HG02759 (cell line): ENCODE results near the gene LPIN1.
"Not testable (repeated sequence)": the region's sequence is repeated elsewhere in the genome, so short reads cannot be mapped to it uniquely, and the experiment has no call there.

ENCODE experiments used
- ATAC-seq: cut with Tn5 transposase; IDR thresholded peaks from one replicate; pipeline ENCODE4 v1.9.1; 2021; ENCODE audit warnings: mild to moderate bottlenecking, moderate library complexity; ENCODE audit not compliant: unreplicated experiment

The LPIN1 gene

DNA sequence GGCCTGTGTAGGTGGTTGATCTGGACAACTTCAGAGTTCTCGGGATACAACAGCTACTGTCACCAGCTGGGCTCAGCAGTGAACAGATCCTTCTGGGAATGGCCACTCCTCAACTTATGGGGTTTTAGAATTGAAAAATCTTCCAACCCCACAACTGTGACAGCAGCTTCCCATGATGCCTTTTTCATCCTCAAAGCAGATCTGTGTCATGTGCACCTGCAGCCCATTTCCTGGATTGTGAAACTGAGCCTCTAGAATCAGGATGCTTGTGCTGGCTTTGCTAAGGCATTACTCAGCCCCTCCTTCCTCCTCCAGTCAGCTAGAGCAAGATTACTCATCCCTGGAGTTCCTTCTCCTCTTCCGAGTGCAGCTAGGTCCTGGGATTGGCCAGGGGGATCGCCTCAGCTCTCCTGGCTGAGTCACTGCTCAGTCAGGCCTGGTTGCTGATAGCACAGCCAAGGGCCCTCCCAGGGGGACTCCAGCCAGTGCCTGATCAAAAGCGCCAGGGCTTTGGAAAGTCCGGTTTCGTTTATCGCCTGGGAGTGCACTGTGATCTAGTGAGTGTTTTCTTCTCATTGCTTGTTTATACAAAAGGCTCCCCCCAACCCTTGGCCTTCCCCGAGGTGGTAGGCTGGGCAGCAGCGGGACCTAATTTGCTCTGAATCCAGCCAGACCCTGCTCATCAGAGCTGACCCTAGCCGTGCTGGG, 2.4 kb upstream of the LPIN1 start:
- peak; percentile 58 for ATAC-seq

DNA sequence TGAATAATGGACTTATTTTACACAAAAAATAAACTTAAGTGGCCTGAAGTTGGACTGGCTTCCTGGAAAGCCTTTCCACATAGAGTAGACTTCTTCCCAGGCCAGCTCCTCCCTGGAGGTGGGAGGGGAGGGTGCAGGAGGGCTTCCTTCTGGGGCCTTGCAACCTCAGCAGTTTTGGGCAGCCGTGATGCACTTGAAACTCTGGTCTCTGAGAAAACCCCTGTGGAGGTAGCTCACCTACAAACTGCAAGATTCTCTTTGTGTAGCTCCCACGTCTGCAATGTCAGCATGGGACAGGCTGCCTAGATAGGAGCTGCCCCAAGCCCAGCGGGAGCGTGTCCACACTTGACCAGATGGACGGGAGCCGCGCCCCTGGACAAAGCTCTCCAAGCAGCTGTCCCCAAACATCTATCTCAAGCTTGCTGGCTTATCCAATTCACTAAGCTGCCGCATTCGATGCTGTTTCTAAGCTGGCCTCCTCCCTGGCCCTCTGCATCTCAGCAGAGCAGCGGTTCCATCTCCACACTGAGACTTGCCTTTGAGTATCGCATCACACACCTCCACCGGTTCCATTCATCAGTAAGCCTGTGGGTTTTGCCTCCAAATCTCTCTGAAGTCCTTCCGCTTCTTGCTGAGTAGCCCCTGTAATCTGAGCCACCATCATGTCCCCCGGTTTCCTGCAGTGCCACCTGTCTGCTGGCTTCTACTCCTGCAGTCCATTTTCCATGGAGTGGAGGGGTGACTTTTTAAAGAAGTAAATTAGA, 1.6 kb upstream of the LPIN1 start:
- no peak for ATAC-seq

DNA sequence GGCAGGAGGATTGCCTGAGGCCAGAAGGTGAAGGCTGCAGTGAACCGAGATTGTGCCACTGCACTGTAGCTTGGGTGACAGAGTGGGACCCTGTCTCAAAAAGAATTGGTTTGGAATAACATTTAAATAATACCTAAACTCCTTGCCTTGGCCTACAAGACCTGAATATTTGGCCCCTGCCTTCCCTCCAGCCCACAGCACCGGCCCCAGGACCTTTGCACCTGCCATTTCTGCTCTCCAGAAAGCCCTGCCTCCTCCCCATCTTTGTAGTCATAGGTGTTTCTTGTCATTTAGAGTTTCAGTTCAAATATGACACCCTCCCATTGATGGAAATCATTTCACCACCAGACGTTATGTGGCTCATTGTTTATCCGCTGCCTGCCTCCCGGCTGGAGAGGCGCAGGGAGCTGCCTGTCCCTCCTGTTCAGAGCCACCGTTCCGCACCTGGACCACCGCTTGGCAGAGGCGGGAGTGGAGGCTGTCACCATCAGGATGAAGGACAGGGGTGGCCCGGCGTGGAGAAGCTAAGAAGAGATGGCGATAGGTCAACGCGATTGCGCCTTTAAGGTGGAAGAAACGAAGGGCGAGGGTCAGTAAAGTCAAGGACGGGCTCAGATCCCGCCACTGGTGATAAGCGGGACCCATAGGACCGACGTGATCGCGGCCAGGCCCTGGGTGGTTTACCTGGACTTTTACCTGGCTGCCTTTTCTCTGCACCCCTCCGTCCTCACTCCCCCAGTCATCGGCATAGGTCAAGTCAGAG, 638 bp upstream of the LPIN1 start:
- no peak for ATAC-seq

- peak; percentile 19 for ATAC-seq
These were observed 501 bp downstream of the LPIN1 start for GRCh38 chr2:11746807-11747459.

DNA sequence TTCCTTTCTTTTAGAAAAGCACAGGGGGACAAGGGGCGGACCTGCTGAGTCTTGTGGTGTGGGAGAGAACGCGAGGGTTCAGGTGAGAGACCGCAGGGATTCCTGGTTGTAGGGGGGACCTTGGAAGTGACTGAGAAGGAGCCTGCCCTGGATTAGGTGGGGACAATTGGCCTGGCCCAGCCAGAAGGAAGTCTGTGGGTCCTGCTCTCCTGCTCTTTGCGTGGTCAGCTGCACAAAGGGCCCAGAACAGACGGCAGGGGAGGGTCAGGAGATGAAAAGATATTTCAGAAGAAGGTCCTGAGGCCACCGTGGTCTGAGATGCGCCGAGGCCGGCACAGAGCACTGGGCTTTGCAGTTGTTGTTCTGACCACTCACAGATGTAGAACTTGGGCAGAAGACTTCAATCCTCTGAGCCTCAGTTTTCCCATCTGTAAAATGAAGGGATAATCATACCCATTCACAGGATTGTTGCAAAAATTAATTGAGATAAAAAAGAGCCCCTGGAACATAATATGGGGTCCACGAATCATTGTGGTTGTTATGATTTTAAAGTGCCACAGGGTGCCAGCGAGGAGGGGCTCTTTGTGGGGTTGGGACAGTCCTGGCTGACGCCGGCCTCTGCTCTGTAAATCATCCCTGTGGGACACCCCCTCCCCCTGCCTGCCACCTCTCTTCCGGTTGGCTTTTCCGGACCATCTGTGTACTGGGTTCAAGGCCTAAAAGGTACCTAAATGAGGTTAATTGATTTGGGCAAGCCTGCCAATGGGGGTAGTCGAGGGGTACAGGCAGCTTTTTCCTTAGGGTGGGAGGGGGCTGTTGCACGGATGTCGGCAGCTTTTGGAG, 1.8 kb downstream of the LPIN1 start:
- no peak for ATAC-seq

DNA sequence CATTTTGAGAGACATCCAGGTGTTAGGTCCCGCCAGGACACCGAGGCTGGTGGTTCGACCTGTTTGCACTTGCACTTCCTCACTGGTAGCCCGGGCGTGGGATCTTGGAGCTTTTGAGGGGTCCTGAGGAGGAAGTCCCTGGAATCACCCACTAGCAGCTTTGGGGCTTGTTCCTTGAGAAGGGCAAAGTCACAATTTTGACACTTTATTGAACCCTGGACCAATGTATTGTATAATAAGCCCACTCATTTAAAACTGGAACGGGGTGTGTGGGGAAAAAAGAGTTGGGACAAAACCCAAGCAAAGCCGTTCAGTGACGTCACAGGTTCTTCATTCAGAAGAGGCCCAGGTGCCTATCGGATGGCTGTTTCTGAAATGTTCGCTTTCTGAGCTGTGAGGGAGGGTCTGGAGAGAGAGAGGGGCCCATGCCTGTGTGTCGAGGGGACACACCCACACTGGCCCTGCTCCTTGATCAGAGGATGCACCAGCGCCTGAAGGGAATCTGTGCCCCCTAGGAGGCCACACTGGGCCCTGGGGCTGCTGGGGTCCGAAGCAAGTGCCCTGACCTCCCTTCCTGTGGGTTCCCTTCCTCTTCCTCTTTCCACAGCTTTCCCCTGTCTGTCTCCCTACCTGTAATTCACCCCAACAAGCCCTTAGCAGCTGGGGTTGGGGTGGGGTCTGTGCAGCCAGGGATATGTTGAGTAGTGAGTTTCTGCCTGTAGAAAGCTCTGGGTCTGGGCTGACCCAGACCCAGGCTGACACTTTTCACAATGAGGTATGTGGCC, 2.6 kb downstream of the LPIN1 start:
- no peak for ATAC-seq

- ATAC-seq = peak; percentile 19
These were observed 3.4 kb downstream of the LPIN1 start for GRCh38 chr2:11749646-11750349.

GRCh38 chr2:11750422-11750821, 4.0 kb downstream of the LPIN1 start:
- peak; percentile 29 for ATAC-seq

DNA sequence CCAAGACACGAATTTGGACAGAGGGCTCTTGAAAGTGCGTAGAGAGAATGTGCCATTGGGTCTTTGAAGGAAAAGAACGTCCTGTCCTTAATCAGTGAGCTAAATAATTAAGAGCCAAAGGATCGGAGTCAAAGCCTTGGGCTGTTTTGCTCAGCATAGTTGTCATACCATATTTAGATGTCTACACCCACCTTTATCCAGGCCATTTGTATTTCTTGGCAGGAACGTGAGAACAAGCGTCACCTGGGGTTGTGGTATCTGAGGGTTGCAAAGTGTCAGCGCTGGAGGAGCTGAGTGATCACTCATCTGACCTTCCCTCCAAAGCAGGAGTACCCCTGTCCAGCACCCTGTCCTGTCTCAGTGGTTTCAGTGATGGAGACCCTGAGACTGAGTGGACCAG, 4.5 kb downstream of the LPIN1 start:
- ATAC-seq = no peak

GRCh38 chr2:11752906-11753305, 6.5 kb downstream of the LPIN1 start:
- ATAC-seq = no peak

- ATAC-seq = peak; percentile 72
These were observed 7.0 kb downstream of the LPIN1 start for GRCh38 chr2:11753452-11753885.

DNA sequence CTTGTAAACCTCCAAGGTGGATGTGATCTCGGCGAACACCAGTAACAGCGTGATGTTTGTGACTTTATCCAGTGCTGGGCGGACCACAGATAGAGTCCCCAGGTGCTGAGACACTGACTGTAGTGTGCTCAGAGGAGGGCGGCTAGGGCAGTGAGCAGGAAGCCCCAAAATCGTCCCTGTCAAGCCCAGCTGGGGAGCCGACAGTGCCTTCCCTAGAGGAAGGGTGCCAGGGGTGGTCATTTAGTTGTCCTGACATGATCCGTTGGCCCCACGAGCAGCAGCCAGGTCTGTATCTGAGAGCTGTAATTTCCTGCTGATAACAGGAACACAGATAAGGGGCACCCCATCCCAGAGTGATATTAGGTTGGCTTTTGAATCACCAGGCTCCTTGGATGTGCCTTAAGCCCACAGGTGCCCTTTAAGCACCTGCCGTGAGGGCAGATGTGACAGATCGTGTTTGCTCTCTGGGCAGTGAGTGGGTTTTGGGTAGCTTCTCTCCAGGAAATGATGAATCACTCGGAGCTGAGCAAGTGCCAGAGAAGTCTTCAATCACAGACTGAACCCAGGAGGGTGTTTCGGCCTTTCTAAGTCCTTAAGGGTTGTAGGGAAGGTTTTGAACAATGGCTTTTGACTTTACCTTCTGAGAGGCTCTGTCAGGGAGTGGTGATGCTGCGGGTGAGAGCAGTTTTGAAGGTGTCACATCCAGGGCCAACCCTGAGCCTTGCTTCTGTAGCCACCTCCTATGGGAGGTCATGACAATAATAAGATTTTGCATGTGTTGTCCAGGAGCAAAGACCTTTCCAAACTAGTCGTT, 7.7 kb downstream of the LPIN1 start:
- ATAC-seq = peak; percentile 32

DNA sequence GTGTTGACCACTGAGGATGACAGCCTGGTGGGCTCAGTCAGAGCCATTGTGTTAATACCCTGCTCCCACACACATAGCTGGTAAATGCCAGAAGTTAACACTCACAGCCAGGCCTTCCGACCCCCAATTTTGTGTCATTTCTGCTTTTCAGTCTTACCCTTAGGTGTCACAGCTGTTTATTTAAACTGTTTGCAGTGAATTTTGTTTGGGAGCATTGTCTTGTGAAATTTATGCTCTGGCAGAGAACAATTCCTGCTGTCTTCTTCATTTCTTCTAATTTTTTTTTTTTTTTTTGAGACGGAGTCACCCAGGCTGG, 8.2 kb downstream of the LPIN1 start:
- ATAC-seq = no peak

GRCh38 chr2:11757101-11757500, 10.7 kb downstream of the LPIN1 start:
- no peak for ATAC-seq

GRCh38 chr2:11758187-11758586, 11.8 kb downstream of the LPIN1 start:
- ATAC-seq = no peak

DNA sequence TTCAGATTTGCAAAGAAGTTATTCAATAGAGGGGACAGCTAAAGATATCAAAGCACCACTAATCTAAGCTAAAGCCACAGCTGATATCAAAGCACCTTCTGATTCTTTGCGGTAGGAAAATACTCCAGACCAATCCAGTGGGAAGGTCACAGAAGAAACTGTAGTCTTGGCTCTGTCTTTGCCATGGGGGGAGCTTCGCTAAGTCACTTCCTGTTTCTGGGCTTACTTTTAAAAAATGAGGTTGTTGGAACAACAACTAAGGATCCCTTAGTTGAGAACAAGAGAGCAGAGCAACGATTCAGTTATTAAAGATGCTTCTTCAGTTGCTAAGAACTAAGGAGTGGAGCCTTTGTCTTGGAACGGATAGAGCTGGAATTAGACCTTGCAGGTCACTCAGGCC, 12.2 kb downstream of the LPIN1 start:
- ATAC-seq = no peak

GRCh38 chr2:11759182-11759975, 12.9 kb downstream of the LPIN1 start:
- not testable (repeated sequence) for ATAC-seq
